WTC11 (cell line): ENCODE measurements around the gene TF.

ENCODE experiments used
- ETV6 ChIP-seq: sonication (generic); formaldehyde crosslinking; IDR thresholded peaks from 2 replicates; pipeline ENCODE4 v1.8.1; 2022; ENCODE audit warnings: mild to moderate bottlenecking, missing genetic modification reagents
- JUN ChIP-seq: sonication (generic); formaldehyde crosslinking; IDR thresholded peaks from 2 replicates; pipeline ENCODE4 v1.8.0; 2023; ENCODE audit warnings: mild to moderate bottlenecking, missing genetic modification reagents
- MXD4 ChIP-seq: fragments of 250-450 bp; sonication (Bioruptor Pico); IDR thresholded peaks from 2 replicates; pipeline ENCODE4 v1.8.0; 2021; ENCODE audit warnings: mild to moderate bottlenecking, moderate library complexity, borderline replicate concordance
- NFYB ChIP-seq: sonication (generic); formaldehyde crosslinking; conservative IDR thresholded peaks from 2 replicates; pipeline ENCODE4 v1.8.0; 2022; ENCODE audit warnings: low read depth, missing genetic modification reagents
- OVOL2 ChIP-seq: fragments of 250-450 bp; sonication (Bioruptor Pico); IDR thresholded peaks from 2 replicates; pipeline ENCODE4 v1.9.0; 2021; ENCODE audit warnings: mild to moderate bottlenecking, borderline replicate concordance
- SP1 ChIP-seq: sonication (generic); formaldehyde crosslinking; conservative IDR thresholded peaks from 2 replicates; pipeline ENCODE4 v1.8.1; 2022; ENCODE audit warnings: missing genetic modification reagents
- TF ChIP-seq, protein P1 (sequence below): fragments of 200-600 bp; IDR thresholded peaks from 2 replicates; pipeline ENCODE4 v1.8.0; 2022; ENCODE audit warnings: antibody characterized with exemption
- TF ChIP-seq, protein P2 (sequence below): sonication (generic); formaldehyde crosslinking; IDR thresholded peaks from 2 replicates; pipeline ENCODE4 v1.8.1; 2023; ENCODE audit warnings: mild to moderate bottlenecking, missing genetic modification reagents, moderate library complexity
- TF ChIP-seq, protein P3 (sequence below): sonication (generic); formaldehyde crosslinking; IDR thresholded peaks from 2 replicates; pipeline ENCODE4 v1.8.1; 2023; ENCODE audit warnings: mild to moderate bottlenecking, moderate library complexity, missing genetic modification reagents

DNA sequence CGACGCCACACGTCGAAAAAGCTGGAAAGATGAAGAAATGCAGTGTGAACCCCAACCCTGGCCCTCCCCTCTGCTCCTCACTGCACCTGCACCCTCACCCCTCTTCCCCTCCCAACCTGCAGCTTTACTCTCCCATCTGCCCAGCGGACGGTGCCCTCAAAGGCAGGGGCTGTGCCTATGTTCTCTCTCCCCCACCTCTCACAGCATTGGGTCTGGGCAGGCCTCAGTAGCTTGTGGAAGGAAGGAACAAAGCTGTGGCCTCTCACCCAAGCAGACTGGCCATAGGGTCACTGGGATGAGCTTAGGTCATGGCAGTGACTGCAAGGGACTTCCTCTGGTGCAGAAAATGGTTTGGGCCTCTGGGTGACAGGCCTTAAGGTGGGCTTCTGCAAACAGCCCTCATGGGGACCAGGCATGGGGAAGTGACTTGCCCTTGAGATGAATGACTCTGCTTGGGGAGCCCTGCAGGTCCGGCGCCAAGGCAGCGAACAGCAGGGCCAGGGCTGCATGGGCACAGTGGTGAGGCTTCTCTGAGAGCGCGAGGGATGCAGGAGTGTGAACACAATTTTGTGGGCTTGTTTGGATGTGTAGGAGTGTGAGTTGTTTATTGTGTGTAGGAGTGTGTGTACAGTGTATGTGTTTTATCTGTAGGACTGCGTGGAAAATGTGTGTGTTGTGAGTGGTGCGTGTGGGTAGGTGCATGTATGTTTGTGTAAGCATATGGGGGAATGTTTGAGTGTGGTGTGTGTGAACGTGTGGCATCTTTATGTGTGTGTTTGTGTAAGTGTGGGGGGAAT, 88.6 kb downstream of the TF start:
- TF ChIP-seq, protein P1, sequence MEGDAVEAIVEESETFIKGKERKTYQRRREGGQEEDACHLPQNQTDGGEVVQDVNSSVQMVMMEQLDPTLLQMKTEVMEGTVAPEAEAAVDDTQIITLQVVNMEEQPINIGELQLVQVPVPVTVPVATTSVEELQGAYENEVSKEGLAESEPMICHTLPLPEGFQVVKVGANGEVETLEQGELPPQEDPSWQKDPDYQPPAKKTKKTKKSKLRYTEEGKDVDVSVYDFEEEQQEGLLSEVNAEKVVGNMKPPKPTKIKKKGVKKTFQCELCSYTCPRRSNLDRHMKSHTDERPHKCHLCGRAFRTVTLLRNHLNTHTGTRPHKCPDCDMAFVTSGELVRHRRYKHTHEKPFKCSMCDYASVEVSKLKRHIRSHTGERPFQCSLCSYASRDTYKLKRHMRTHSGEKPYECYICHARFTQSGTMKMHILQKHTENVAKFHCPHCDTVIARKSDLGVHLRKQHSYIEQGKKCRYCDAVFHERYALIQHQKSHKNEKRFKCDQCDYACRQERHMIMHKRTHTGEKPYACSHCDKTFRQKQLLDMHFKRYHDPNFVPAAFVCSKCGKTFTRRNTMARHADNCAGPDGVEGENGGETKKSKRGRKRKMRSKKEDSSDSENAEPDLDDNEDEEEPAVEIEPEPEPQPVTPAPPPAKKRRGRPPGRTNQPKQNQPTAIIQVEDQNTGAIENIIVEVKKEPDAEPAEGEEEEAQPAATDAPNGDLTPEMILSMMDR = no peak
- TF ChIP-seq JUN (CRISPR knock-in tag) (no peak), SP1 (CRISPR knock-in tag) (no peak), MXD4 (CRISPR knock-in tag) (no peak), OVOL2 (CRISPR knock-in tag) (no peak), ETV6 (CRISPR knock-in tag) (no peak), NFYB (no peak)
- TF ChIP-seq, protein P2, sequence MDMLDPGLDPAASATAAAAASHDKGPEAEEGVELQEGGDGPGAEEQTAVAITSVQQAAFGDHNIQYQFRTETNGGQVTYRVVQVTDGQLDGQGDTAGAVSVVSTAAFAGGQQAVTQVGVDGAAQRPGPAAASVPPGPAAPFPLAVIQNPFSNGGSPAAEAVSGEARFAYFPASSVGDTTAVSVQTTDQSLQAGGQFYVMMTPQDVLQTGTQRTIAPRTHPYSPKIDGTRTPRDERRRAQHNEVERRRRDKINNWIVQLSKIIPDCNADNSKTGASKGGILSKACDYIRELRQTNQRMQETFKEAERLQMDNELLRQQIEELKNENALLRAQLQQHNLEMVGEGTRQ (CRISPR knock-in tag) = no peak
- TF ChIP-seq, protein P3, sequence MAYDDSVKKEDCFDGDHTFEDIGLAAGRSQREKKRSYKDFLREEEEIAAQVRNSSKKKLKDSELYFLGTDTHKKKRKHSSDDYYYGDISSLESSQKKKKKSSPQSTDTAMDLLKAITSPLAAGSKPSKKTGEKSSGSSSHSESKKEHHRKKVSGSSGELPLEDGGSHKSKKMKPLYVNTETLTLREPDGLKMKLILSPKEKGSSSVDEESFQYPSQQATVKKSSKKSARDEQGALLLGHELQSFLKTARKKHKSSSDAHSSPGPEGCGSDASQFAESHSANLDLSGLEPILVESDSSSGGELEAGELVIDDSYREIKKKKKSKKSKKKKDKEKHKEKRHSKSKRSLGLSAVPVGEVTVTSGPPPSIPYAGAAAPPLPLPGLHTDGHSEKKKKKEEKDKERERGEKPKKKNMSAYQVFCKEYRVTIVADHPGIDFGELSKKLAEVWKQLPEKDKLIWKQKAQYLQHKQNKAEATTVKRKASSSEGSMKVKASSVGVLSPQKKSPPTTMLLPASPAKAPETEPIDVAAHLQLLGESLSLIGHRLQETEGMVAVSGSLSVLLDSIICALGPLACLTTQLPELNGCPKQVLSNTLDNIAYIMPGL = no peak
